ENCODE results near the gene KRTAP12-2.

Gene KRTAP12-2

GRCh38 chr21:44666401-44667320 is at the start of gene KRTAP12-2:
TSS of gene KRTAP12-2 (minus strand) at chr21:44666927. CDS start at chr21:44666886, 41 bp downstream.
- Histone ChIP-seq H3K9ac (ENCODE audit: low read depth in 1 of 2, low read length in 2 of 2) (no peak within 1 kb of the TSS), H3K4me3 (ENCODE audit: low read depth in 1 of 2, low read length in 2 of 2) (no peak within 1 kb of the TSS), H3K9me3 (ENCODE audit: control insufficient read depth in 1 of 2, low read length in 2 of 2) (peaks cover 0 to 5% of the 10 kb centered on the region in 2 donors), H3K36me3 (ENCODE audit: control insufficient read depth in 1 of 2, insufficient read depth in 2 of 2, low read length in 2 of 2) (no peaks in the 10 kb centered on the region), H3K27ac (ENCODE audit: low read depth, low read length) (no peak within 1 kb of the TSS), H3K27me3 (ENCODE audit: control insufficient read depth in 1 of 2, insufficient read depth in 2 of 2, low read length in 2 of 2) (peaks cover 0 to 3% of the 10 kb centered on the region in 2 donors), H3K4me1 (ENCODE audit: control insufficient read depth in 1 of 2, insufficient read depth in 2 of 2, low read length in 2 of 2) (no peaks in the 10 kb centered on the region)

GRCh38 chr21:44714905-44715304 is 48.2 kb upstream of the KRTAP12-2 start:
- no peaks in the 10 kb centered on the region for H3K9me3 ChIP-seq (ENCODE audit: control insufficient read depth in 1 of 2, low read length in 2 of 2)

GRCh38 chr21:44713846-44714245 is 47.1 kb upstream of the KRTAP12-2 start:
- Histone ChIP-seq H3K36me3 (ENCODE audit: control insufficient read depth in 1 of 2, insufficient read depth in 2 of 2, low read length in 2 of 2) (no peaks in the 10 kb centered on the region), H3K27me3 (ENCODE audit: control insufficient read depth in 1 of 2, insufficient read depth in 2 of 2, low read length in 2 of 2) (peaks cover 50 to 53% of the 10 kb centered on the region in 2 donors), H3K4me1 (ENCODE audit: control insufficient read depth in 1 of 2, insufficient read depth in 2 of 2, low read length in 2 of 2) (peaks cover 0 to 8% of the 10 kb centered on the region in 2 donors), H3K9ac (ENCODE audit: low read depth in 1 of 2, low read length in 2 of 2) (no peak overlapping the region), H3K4me3 (ENCODE audit: low read depth in 1 of 2, low read length in 2 of 2) (no peak overlapping the region), H3K27ac (ENCODE audit: low read depth, low read length) (no peak overlapping the region), H3K9me3 (ENCODE audit: control insufficient read depth in 1 of 2, low read length in 2 of 2) (no peaks in the 10 kb centered on the region)

More at GRCh38 chr21:44714905-44715304, 48.2 kb upstream of the KRTAP12-2 start:
- Histone ChIP-seq H3K4me1 (ENCODE audit: control insufficient read depth in 1 of 2, insufficient read depth in 2 of 2, low read length in 2 of 2) (peaks cover 0 to 8% of the 10 kb centered on the region in 2 donors), H3K4me3 (ENCODE audit: low read depth in 1 of 2, low read length in 2 of 2) (no peak overlapping the region), H3K27ac (ENCODE audit: low read depth, low read length) (no peak overlapping the region), H3K27me3 (ENCODE audit: control insufficient read depth in 1 of 2, insufficient read depth in 2 of 2, low read length in 2 of 2) (peaks cover 40 to 42% of the 10 kb centered on the region in 2 donors), H3K9ac (ENCODE audit: low read depth in 1 of 2, low read length in 2 of 2) (no peak overlapping the region), H3K36me3 (ENCODE audit: control insufficient read depth in 1 of 2, insufficient read depth in 2 of 2, low read length in 2 of 2) (no peaks in the 10 kb centered on the region)

GRCh38 chr21:44713130-44713529 is 46.4 kb upstream of the KRTAP12-2 start:
- Histone ChIP-seq H3K36me3 (ENCODE audit: control insufficient read depth in 1 of 2, insufficient read depth in 2 of 2, low read length in 2 of 2) (no peaks in the 10 kb centered on the region), H3K27me3 (ENCODE audit: control insufficient read depth in 1 of 2, insufficient read depth in 2 of 2, low read length in 2 of 2) (peaks cover 55 to 57% of the 10 kb centered on the region in 2 donors), H3K4me3 (ENCODE audit: low read depth in 1 of 2, low read length in 2 of 2) (no peak overlapping the region), H3K9ac (ENCODE audit: low read depth in 1 of 2, low read length in 2 of 2) (no peak overlapping the region), H3K27ac (ENCODE audit: low read depth, low read length) (no peak overlapping the region), H3K9me3 (ENCODE audit: control insufficient read depth in 1 of 2, low read length in 2 of 2) (no peaks in the 10 kb centered on the region), H3K4me1 (ENCODE audit: control insufficient read depth in 1 of 2, insufficient read depth in 2 of 2, low read length in 2 of 2) (peaks cover 0 to 8% of the 10 kb centered on the region in 2 donors)

- Histone ChIP-seq H3K9ac (ENCODE audit: low read depth in 1 of 2, low read length in 2 of 2) (no peak overlapping the region), H3K36me3 (ENCODE audit: control insufficient read depth in 1 of 2, insufficient read depth in 2 of 2, low read length in 2 of 2) (no peaks in the 10 kb centered on the region), H3K9me3 (ENCODE audit: control insufficient read depth in 1 of 2, low read length in 2 of 2) (no peaks in the 10 kb centered on the region), H3K27me3 (ENCODE audit: control insufficient read depth in 1 of 2, insufficient read depth in 2 of 2, low read length in 2 of 2) (peaks cover 60 to 61% of the 10 kb centered on the region in 2 donors), H3K4me3 (ENCODE audit: low read depth in 1 of 2, low read length in 2 of 2) (no peak overlapping the region), H3K27ac (ENCODE audit: low read depth, low read length) (no peak overlapping the region), H3K4me1 (ENCODE audit: control insufficient read depth in 1 of 2, insufficient read depth in 2 of 2, low read length in 2 of 2) (peaks cover 0 to 8% of the 10 kb centered on the region in 2 donors)
Observed at GRCh38 chr21:44712203-44713028, 45.7 kb upstream of the KRTAP12-2 start.

GRCh38 chr21:44711327-44712202 is 44.8 kb upstream of the KRTAP12-2 start, which contains the start of gene TSPEAR:
TSS of gene TSPEAR (minus strand) at chr21:44711572. CDS start at chr21:44711514, 58 bp downstream.
- H3K27me3 ChIP-seq (ENCODE audit: control insufficient read depth in 1 of 2, insufficient read depth in 2 of 2, low read length in 2 of 2), result peaks cover 60 to 68% of the 10 kb centered on the region in 2 donors
- no peaks in the 10 kb centered on the region for H3K36me3 ChIP-seq (ENCODE audit: control insufficient read depth in 1 of 2, insufficient read depth in 2 of 2, low read length in 2 of 2)
- H3K9me3 ChIP-seq (ENCODE audit: control insufficient read depth in 1 of 2, low read length in 2 of 2), result no peaks in the 10 kb centered on the region
- H3K4me3 ChIP-seq (ENCODE audit: low read depth in 1 of 2, low read length in 2 of 2), result no peak within 1 kb of the TSS
- no peak within 1 kb of the TSS for H3K27ac ChIP-seq (ENCODE audit: low read depth, low read length)
- H3K9ac ChIP-seq (ENCODE audit: low read depth in 1 of 2, low read length in 2 of 2), result no peak within 1 kb of the TSS
- peaks cover 0 to 8% of the 10 kb centered on the region in 2 donors for H3K4me1 ChIP-seq (ENCODE audit: control insufficient read depth in 1 of 2, insufficient read depth in 2 of 2, low read length in 2 of 2)

- Histone ChIP-seq H3K4me1 (ENCODE audit: control insufficient read depth in 1 of 2, insufficient read depth in 2 of 2, low read length in 2 of 2) (peaks cover 0 to 8% of the 10 kb centered on the region in 2 donors), H3K9ac (ENCODE audit: low read depth in 1 of 2, low read length in 2 of 2) (no peak overlapping the region), H3K36me3 (ENCODE audit: control insufficient read depth in 1 of 2, insufficient read depth in 2 of 2, low read length in 2 of 2) (no peaks in the 10 kb centered on the region), H3K9me3 (ENCODE audit: control insufficient read depth in 1 of 2, low read length in 2 of 2) (peaks cover 0 to 4% of the 10 kb centered on the region in 2 donors), H3K27ac (ENCODE audit: low read depth, low read length) (no peak overlapping the region), H3K4me3 (ENCODE audit: low read depth in 1 of 2, low read length in 2 of 2) (no peak overlapping the region), H3K27me3 (ENCODE audit: control insufficient read depth in 1 of 2, insufficient read depth in 2 of 2, low read length in 2 of 2) (peaks cover 67 to 74% of the 10 kb centered on the region in 2 donors)
Observed at GRCh38 chr21:44710756-44711326, 44.1 kb upstream of the KRTAP12-2 start.

- H3K27me3 ChIP-seq (ENCODE audit: control insufficient read depth in 1 of 2, insufficient read depth in 2 of 2, low read length in 2 of 2), result peaks cover 67 to 74% of the 10 kb centered on the region in 2 donors
- H3K4me3 ChIP-seq (ENCODE audit: low read depth in 1 of 2, low read length in 2 of 2), result no peak overlapping the region
- H3K27ac ChIP-seq (ENCODE audit: low read depth, low read length), result no peak overlapping the region
Observed at GRCh38 chr21:44710294-44710665, 43.6 kb upstream of the KRTAP12-2 start.

More at GRCh38 chr21:44710294-44710665, 43.6 kb upstream of the KRTAP12-2 start:
- Histone ChIP-seq H3K4me1 (ENCODE audit: control insufficient read depth in 1 of 2, insufficient read depth in 2 of 2, low read length in 2 of 2) (peaks cover 0 to 8% of the 10 kb centered on the region in 2 donors), H3K36me3 (ENCODE audit: control insufficient read depth in 1 of 2, insufficient read depth in 2 of 2, low read length in 2 of 2) (no peaks in the 10 kb centered on the region), H3K9me3 (ENCODE audit: control insufficient read depth in 1 of 2, low read length in 2 of 2) (peaks cover 0 to 4% of the 10 kb centered on the region in 2 donors), H3K9ac (ENCODE audit: low read depth in 1 of 2, low read length in 2 of 2) (no peak overlapping the region)

Measured in duodenal mucosa (tissue), 2 donors.